Uterus (tissue), 2 donors: ENCODE data around the gene ALOX15.

Experiments used
- CTCF ChIP-seq, 4 experiments: fragments of 200-600 bp in 2 of 4; fragments of 450-650 bp in 2 of 4; sonication (generic) in 2 of 4; IDR thresholded peaks; one replicate each; pipeline ENCODE4 v1.5.1; 2016 to 2019; ENCODE audit warnings: antibody characterized with exemption in 4 of 4, mild to moderate bottlenecking in 2 of 4, moderate library complexity in 1 of 4
- POLR2A ChIP-seq, 2 donors: fragments of 450-650 bp; IDR thresholded peaks; one replicate each; pipeline ENCODE4 v1.6.1; 2016; ENCODE audit warnings: antibody characterized with exemption in 2 of 2, mild to moderate bottlenecking in 1 of 2, moderate library complexity in 1 of 2

GRCh38 chr17:4666296-4666695, 24.8 kb upstream of the ALOX15 start:
- TF ChIP-seq CTCF (IDR thresholded peaks at IDR 0.05) (no peak), POLR2A (IDR thresholded peaks at IDR 0.05) (no peak)
